Middle frontal gyrus (tissue), 1 donor: ENCODE measurements around the gene NECTIN1.

Source experiments
- DNase-seq: peaks from one replicate; pipeline ENCODE4 v3.0.0-alpha.2; 2015; ENCODE audit warnings: low spot score; ENCODE audit errors: extremely low spot score

Gene NECTIN1

GRCh38 chr11:119694334-119694733 lies 34.7 kb downstream of the NECTIN1 start:
- DNase-seq: no peak

- no peak for DNase-seq
Measured at GRCh38 chr11:119693253-119693815, 35.7 kb downstream of the NECTIN1 start.

GRCh38 chr11:119692540-119692820 lies 36.5 kb downstream of the NECTIN1 start:
- DNase-seq: no peak

GRCh38 chr11:119691701-119692539 lies 37.1 kb downstream of the NECTIN1 start:
- no peak for DNase-seq

- no peak for DNase-seq
Measured at GRCh38 chr11:119691020-119691666, 37.9 kb downstream of the NECTIN1 start.

- DNase-seq: no peak
Measured at GRCh38 chr11:119689302-119689701, 39.7 kb downstream of the NECTIN1 start.

- no peak for DNase-seq
Measured at GRCh38 chr11:119688356-119688755, 40.6 kb downstream of the NECTIN1 start.

- no peak for DNase-seq
Measured at GRCh38 chr11:119687373-119688046, 41.5 kb downstream of the NECTIN1 start.

GRCh38 chr11:119686177-119686882 lies 42.7 kb downstream of the NECTIN1 start:
- DNase-seq: no peak

GRCh38 chr11:119685111-119685746 lies 43.8 kb downstream of the NECTIN1 start:
- DNase-seq: no peak

- DNase-seq: no peak
Measured at GRCh38 chr11:119684361-119685110, 44.5 kb downstream of the NECTIN1 start.

- no peak for DNase-seq
Measured at GRCh38 chr11:119683783-119684182, 45.2 kb downstream of the NECTIN1 start.

- DNase-seq: no peak
Measured at GRCh38 chr11:119681361-119681910, 47.6 kb downstream of the NECTIN1 start.

- DNase-seq: no peak
Measured at GRCh38 chr11:119680541-119681360, 48.2 kb downstream of the NECTIN1 start.

- no peak for DNase-seq
Measured at GRCh38 chr11:119679346-119679745, 49.7 kb downstream of the NECTIN1 start.

- no peak for DNase-seq
Measured at GRCh38 chr11:119678351-119678750, 50.6 kb downstream of the NECTIN1 start.

GRCh38 chr11:119677840-119678239 lies 51.2 kb downstream of the NECTIN1 start:
- DNase-seq: no peak

- DNase-seq: no peak
Measured at GRCh38 chr11:119676461-119677020, 52.5 kb downstream of the NECTIN1 start.
